Osteocyte (in vitro differentiated cells): Measurements from ENCODE around the gene CCDC71L. TPM values are rescaled to one million over a fixed set of nuclear protein-coding genes. Genes with fewer than 3 reads are reported as not detected.

Source experiments
- DNase-seq: peaks from one replicate; pipeline ENCODE4 v3.0.0; 2021; ENCODE audit warnings: mixed read lengths; ENCODE audit not compliant: unreplicated experiment; ENCODE audit errors: extremely low spot score
- H3K27ac Mint-ChIP-seq: one replicate; pipeline ENCODE4 v1.8.0; 2021; ENCODE audit warnings: mild to moderate bottlenecking, mixed read lengths; ENCODE audit not compliant: unreplicated experiment
- H3K27me3 Mint-ChIP-seq: one replicate; pipeline ENCODE4 v1.8.0; 2021; ENCODE audit warnings: mixed read lengths; ENCODE audit not compliant: unreplicated experiment
- H3K36me3 Mint-ChIP-seq: one replicate; pipeline ENCODE4 v1.8.0; 2021; ENCODE audit warnings: mixed read lengths; ENCODE audit not compliant: unreplicated experiment
- H3K4me1 Mint-ChIP-seq: one replicate; pipeline ENCODE4 v1.8.0; 2021; ENCODE audit warnings: mixed read lengths; ENCODE audit not compliant: unreplicated experiment
- H3K4me3 Mint-ChIP-seq: one replicate; pipeline ENCODE4 v1.8.0; 2021; ENCODE audit warnings: mild to moderate bottlenecking, moderate library complexity, mixed read lengths; ENCODE audit not compliant: unreplicated experiment
- H3K9me3 Mint-ChIP-seq: one replicate; pipeline ENCODE4 v1.8.0; 2021; ENCODE audit warnings: mixed read lengths; ENCODE audit not compliant: unreplicated experiment
- CTCF ChIP-seq: fragments of 200-600 bp; sonication (generic); IDR thresholded peaks from 2 replicates; pipeline ENCODE4 v1.5.0; 2021; ENCODE audit warnings: antibody characterized with exemption, mild to moderate bottlenecking, moderate library complexity
- total RNA-seq: library from RNA; stranded (reverse); gene quantifications from 2 replicates; pipeline ENCODE4 v1.2.1, GENCODE V29; 2021

CCDC71L gene
- total RNA-seq, 1 donor from 2014 or later: 45.2 TPM

- Mint-ChIP-seq H3K9me3 (no peaks in the 10 kb centered on the region), H3K27ac (no peak overlapping the region), H3K27me3 (no peaks in the 10 kb centered on the region), H3K36me3 (peaks cover under 1% of the 10 kb centered on the region), H3K4me1 (peaks cover 49% of the 10 kb centered on the region), H3K4me3 (no peak overlapping the region)
- TF ChIP-seq CTCF: no peak
- no peak for DNase-seq
Measured at GRCh38 chr7:106653488-106653887, 7.5 kb downstream of the CCDC71L start.

GRCh38 chr7:106652909-106653308, 8.0 kb downstream of the CCDC71L start:
- Mint-ChIP-seq H3K9me3 (no peaks in the 10 kb centered on the region), H3K4me1 (peaks cover 47% of the 10 kb centered on the region), H3K27me3 (no peaks in the 10 kb centered on the region), H3K4me3 (no peak overlapping the region), H3K36me3 (no peaks in the 10 kb centered on the region), H3K27ac (no peak overlapping the region)
- no peak for DNase-seq
- TF ChIP-seq CTCF: no peak

GRCh38 chr7:106652092-106652491, 8.9 kb downstream of the CCDC71L start:
- no peak for DNase-seq
- no peak overlapping the region for H3K27ac Mint-ChIP-seq
- no peaks in the 10 kb centered on the region for H3K27me3 Mint-ChIP-seq
- H3K4me3 Mint-ChIP-seq: no peak overlapping the region
- H3K9me3 Mint-ChIP-seq: no peaks in the 10 kb centered on the region
- TF ChIP-seq CTCF: no peak
- H3K4me1 Mint-ChIP-seq: peaks cover 40% of the 10 kb centered on the region
- H3K36me3 Mint-ChIP-seq: no peaks in the 10 kb centered on the region

GRCh38 chr7:106646256-106646655, 14.7 kb downstream of the CCDC71L start:
- no peaks in the 10 kb centered on the region for H3K9me3 Mint-ChIP-seq
- no peak for TF ChIP-seq CTCF
- no peak overlapping the region for H3K27ac Mint-ChIP-seq
- H3K36me3 Mint-ChIP-seq: no peaks in the 10 kb centered on the region
- no peak overlapping the region for H3K4me3 Mint-ChIP-seq
- H3K27me3 Mint-ChIP-seq: no peaks in the 10 kb centered on the region
- DNase-seq: no peak
- peaks cover 14% of the 10 kb centered on the region for H3K4me1 Mint-ChIP-seq

GRCh38 chr7:106644999-106645398, 16.0 kb downstream of the CCDC71L start:
- TF ChIP-seq CTCF: no peak
- Mint-ChIP-seq H3K9me3 (no peaks in the 10 kb centered on the region), H3K27ac (no peak overlapping the region), H3K27me3 (no peaks in the 10 kb centered on the region), H3K4me1 (peaks cover 9% of the 10 kb centered on the region), H3K4me3 (no peak overlapping the region), H3K36me3 (no peaks in the 10 kb centered on the region)
- no peak for DNase-seq
